GM18873 (cell line): Measurements from ENCODE around the gene ACAD8.
"Not testable (repeated sequence)": the region's sequence is repeated elsewhere in the genome, so short reads cannot be mapped to it uniquely, and the experiment has no call there.

ENCODE experiments used
- ATAC-seq: cut with Tn5 transposase; IDR thresholded peaks from one replicate; pipeline ENCODE4 v1.9.1; 2021; ENCODE audit warnings: mild to moderate bottlenecking, moderate library complexity, moderate number of reproducible peaks; ENCODE audit not compliant: unreplicated experiment, low FRiP score

The ACAD8 gene

DNA sequence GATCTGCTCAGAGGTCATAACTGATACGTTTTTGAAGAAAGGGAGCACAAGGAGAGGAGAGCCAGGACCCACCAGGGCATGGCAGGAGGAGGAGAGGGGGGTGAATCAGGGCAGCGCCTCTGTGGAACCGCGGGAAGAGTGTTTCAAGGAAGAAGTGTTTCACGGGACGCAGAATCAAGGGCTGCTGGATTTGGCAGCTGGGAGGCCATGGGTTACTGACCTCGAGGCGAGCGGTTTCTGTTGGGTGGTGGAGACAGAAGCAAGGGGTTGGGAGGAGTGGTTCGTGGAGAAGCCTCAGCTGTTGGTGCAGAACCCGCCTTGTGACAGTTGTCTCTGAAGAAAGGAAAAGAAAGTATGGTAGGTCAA is 15.8 kb upstream of the ACAD8 start:
- ATAC-seq = no peak

DNA sequence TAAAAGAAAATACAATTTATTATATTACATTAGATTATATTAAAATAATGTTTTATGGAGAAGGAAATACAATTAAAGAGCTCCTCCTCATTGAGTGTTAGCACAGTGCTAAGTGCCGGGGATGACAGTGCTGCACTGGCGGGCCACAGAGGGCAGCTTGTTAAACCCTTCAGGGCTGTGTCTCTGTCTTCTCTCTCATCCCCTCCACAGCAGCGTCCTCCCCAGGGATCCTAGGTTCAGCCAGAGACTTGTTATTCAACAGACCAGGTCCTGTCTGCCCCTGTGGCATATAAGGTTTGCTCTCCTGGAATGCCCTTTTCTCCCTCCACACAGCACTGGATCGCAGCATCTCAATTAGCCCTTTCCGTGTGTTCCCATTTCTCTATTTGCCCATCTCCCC is 14.4 kb upstream of the ACAD8 start:
- ATAC-seq = no peak

DNA sequence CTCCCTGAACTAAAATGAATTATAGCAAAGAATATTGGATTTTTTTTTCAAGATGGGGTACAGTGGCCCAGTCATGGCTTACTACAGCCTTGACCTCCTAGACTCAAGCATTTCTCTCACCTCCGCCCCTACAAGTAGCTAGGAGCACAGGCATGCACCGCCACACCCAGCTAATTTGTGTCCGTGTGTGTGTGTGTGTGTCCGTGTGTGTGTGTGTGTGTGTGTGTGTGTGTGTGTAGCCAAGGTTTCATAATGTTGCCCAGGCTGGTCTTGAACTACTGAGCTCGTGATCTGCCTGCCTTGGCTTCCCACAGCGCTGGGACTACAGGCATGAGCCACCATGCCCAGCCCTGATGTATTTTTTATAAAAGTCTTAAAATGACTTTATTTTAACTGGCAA is 12.8 kb upstream of the ACAD8 start:
- ATAC-seq = no peak

DNA sequence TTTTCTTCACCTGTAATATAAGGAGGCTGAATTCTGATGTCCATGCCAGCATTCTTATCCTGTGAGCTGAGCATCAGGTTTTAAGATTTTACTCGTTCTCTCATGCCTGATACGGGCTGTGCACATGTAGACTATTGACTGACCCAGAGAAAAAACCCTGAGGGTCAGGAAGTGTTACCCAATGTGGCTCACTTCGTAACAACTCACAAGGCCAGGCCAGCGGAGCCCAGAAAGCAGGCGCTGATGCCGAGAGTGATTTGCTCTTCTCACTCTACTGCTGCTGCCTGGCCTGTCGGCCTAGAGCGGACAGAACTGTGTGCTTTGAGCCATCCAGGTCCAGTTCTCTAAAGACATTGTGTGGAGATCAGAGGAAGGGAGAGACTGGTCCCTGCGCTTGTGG is 11.0 kb upstream of the ACAD8 start:
- no peak for ATAC-seq

DNA sequence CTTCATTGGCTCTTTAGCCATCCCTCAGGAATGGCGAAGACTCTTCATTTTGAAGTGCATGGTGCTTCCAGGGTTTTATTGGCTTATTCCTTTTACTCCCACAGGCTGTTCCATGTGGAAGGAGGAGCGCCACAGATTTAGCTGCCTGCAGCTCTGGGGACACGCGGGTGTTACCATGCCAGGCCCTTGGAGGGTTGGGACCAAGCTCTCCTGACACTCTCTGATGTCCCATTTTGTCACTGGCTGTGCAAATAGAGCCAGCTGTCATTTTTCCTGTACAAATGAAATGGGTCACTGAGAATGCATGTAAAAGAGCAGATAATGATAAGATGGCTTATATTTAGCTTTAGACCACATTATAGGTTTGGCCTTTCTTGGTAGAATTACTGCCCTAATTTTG is 9.5 kb upstream of the ACAD8 start:
- ATAC-seq = no peak

DNA sequence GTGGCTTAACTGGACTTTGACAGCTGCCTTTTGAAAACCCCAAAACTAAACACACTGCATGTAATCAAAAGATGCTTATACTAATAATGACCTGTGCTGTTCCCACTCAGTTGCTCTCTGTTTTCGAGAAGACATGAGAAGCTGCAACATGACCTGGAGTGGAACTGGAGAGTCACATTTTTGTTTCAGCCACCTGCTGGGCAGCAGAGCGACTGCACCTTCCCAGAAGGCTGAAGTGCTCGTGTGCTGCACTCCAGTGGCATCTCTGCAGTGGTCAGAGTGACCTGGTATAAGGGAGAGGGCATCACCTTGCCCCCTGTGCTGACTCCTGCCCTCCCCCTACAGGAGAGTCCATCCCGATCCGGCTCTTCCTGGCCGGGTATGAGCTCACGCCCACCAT is 8.8 kb upstream of the ACAD8 start:
- no peak for ATAC-seq

DNA sequence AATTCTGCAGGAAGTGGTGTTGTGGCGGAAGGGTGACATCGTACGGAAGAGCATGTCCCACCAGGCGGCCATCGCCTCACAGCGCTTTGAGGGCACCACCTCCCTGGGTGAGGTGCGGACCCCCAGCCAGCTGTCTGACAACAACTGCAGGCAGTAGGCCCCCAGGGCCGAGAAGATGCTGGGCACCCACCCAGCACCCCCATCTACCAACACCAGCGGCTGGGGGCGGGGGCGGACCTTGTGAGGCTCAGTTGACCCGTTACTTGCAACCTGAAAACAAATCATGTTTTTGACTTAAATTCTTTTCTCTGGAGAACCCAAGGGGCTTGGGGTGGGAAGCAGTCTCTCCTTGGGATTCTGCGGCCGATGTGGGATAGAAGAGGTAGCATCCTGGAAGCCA is 7.9 kb upstream of the ACAD8 start:
- ATAC-seq = no peak

DNA sequence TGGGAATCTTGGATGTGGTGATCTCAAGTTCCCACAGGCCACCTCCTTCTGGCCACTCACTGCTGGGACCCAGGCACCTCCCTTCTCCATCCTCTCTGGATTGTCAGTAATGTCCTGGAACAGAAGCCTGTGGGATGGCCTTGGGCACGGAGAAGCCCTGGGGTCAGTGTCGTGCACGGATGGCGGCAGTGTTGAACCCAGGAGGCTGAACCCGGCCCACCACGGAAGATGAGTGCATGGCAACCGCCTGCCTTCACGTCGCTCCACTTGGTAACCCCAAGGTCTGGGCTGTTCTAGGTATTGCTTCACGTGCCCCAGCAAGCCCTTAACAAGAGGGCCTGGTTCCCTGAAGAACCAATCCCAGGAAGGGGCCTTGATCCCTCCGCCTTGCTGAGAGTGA is 7.3 kb upstream of the ACAD8 start:
- ATAC-seq = no peak

DNA sequence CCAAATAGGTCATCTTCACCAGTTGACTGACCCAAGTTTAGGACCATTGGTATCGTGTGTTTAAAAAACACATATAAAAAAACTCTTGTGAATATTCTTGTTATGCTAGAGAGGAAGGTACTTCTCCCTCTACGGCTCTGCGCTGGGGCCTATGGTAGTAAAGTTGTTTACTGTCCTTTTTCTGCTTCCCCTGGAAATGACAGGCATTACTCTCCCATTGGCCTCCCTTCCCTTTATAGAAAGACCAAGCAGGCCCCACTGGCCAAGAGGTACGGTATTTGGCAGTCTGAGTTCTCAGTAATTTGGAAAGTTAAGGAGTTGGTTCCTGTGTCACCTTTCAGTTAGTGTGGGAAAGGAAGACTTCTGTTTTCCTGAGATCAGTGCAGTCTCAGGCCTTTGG is 6.7 kb upstream of the ACAD8 start:
- ATAC-seq = no peak

DNA sequence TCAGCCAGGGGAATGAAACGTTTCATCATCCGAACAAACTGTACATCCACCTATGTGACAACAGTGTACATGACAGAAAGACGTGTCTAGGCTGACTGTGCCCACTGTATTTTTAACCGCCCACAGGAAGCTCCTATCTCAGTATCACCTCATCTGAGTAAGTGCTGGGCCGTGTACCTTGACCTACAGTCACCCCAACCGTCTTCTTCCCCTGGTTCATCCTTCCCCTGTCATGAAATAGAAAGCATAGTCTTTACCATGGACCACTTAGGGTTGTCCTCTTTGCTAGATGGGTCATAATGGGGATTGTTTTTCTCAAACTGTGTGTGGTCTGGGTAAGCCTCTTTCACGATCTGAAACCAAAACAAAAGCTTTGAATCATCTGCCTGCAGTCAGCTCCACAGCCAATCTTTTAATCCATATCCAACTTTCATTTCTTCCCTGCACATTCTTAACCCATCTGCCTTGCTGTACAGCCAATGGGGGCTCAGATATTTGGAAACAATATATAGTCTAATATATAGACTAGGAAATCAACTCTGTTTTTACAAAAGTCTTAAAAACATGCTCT is 4.4 kb upstream of the ACAD8 start:
- no peak for ATAC-seq

DNA sequence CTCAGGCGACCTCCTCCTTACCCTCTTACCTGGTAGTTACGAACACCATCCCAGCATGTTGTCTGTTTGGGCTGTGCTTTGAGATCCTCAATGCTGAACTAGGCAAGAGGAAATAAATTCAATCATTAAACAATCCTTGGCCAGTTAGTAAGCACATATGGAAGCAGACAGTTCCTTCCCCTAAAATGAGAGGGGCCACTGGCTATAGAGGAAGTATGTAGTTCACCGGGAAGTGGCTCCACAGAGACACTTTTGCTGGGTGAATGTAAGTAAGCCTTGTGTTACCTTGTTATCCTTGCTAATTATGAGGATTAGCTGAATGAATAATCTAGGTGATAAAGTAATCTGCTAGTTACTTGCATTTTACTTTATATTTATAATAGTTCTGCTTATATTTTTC is 3.1 kb upstream of the ACAD8 start:
- no peak for ATAC-seq

DNA sequence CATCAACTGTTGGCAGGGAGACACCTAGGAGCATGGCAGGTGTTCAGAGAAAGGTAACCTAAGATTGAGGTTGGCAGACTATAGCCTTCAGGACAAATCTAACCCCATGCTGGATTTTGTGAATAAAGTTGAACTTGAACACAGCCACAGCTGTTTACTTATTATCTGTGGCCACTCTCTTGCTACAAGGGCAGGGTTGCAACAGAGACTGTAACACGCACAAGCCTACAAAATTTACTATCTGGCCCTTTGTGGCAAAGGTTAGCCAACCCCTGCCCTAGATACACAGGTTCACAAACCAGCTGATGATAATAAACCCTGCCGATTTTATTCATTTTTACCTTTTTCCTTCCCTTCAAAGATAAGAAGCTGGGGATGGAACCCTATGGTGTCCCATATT is 2.7 kb upstream of the ACAD8 start:
- no peak for ATAC-seq

DNA sequence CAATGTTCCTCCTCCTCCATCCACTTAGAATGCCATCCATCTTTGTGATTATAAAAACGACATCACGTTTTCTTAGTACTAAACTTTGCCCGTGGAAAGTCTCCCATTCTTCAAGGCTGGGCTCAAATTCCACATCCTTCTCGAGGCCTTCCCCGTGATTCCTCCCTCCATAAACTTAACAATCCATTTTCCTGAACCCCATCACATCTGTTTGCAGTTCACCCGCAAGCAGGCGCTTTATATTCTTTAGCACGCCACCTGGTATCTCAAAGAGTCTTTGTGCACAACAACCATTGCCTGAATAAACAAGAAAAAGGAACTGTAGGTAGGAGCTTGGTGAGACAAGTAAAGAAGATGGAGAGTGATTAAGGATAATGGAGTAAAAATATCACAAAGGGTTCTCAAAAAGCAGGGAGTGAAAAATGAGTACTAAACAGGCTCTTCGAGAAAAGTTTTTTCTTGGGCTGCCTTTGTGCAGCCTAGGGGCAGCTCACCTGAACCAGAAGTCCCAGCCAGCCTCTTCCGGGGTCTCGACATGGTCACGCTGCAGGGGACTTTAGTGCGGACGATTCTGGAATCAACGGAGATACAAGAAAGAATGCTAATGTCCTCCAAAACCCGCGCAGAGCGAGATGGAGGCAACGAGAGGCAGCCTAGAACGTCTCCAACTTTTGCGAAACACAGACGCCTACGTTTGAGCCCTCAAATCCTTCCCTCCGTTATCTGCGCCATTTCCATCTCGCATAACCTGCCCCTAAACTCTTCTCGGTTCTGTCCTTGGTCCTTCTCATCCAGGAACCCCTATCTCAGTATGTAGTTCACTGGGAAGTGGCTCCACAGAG is 801 bp upstream of the ACAD8 start:
- ATAC-seq = peak; percentile 26

DNA sequence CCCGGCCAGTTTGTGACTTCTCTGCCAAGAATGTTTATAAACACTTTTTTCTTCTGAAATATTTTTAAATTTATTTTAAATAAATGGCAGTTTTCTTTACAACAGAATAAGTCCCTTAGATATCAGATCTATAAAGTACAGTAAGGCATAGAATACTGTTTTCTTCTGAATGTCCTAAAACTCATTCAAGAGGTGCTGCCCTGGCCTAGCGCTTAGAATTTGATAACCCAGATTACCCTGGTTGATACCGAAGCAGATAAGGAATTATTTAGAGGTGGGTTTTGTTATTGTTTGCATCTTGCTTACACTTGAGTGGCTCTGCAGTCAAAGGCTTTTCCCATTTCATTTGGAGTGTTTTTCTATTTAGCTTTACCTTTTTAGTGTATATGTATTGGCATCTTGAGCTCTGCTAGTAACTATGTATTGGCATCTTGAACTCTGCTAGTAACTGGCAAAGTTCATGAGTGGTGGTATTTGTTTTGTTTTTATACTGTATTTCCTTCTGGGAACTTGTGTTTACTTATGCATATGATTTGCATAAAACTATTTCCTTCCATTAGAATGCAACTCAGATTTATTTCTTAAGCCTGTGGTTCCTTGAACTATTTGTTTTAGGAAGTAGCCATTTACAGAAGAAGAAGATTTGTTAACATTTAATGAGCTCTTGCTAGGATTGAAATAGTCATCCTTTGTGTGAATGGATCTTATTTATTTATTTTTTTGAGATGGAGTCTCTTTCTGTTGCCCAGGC is 1.2 kb downstream of the ACAD8 start:
- ATAC-seq = no peak

DNA sequence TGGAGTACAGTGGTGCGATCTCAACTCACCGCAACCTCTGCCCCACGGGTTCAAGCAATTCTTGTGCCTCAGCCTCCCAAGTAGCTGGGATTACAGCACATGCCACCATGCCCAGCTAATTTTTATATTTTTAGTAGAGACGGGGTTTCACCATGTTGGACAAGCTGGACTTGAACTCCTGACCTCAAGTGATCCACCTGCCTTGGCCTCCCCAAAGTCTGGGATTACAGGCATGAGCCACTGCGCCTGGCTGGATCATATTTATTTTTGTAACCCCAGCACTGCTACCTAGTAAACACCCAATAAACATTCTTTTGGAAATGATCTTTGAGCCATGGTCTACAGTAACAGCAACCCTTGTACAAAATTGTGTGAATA is 1.8 kb downstream of the ACAD8 start:
- ATAC-seq = not testable (repeated sequence)

DNA sequence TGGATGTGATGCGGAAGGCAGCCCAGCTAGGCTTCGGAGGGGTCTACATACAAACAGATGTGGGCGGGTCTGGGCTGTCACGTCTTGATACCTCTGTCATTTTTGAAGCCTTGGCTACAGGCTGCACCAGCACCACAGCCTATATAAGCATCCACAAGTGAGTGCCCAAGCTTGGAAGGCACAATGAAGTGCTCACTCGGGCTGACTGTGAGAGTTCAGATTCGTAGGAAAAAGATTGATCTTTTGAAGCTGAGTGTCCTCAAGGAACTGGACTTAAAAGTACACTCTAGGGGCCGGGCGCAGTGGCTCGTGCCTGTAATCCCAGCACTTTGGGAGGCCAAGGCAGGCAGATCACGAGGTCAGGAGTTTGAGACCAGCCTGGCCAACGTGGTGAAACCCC is 3.7 kb downstream of the ACAD8 start:
- no peak for ATAC-seq

DNA sequence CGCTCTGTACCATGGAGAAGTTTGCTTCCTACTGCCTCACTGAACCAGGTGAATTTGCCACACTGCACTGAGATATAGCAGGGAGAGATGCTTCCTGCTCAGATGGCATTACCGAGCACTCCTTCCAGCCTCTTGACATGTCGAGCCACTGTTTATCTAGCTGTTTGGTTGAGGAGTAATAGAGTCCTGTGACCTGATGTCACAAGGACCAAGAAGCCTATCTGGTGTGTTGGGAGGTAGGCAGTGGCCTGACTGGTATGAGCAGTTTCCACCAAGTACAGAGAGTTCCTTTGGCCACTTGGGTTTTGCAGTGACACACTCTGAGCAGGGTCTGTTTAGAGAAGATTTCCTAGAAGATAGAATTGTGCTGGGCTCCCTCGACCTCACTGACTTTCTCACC is 5.2 kb downstream of the ACAD8 start:
- no peak for ATAC-seq

DNA sequence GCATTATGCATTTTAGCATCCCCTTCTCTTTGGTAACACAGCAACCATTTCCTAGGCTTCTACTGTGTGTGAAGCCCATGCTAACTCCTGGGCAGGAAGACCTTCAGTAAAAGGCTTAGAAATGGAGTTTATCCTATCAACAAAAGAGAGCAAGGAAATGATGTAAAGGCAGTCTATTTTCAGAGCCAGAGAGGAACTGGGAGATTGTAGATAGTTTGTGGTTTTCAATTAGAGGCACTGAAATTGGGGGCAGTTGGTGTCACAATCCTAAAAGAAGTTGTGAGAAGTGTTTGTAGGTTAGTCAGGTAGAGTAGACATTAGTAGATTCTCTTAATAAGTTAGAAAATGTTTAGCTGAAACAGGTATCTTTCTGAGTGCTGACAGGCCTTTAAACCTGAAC is 7.1 kb downstream of the ACAD8 start:
- ATAC-seq = no peak

DNA sequence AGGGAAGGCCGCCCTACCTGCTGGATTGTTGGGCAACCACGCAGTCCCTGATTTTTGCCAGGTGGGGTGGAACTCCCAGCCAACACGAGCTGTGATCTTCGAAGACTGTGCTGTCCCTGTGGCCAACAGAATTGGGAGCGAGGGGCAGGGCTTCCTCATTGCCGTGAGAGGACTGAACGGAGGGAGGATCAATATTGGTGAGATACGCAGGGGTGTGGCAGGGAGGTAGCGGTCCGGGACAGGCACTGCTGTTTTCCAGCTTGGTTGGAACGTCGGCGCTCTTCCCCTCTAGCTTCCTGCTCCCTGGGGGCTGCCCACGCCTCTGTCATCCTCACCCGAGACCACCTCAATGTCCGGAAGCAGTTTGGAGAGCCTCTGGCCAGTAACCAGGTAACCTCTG is 7.6 kb downstream of the ACAD8 start:
- no peak for ATAC-seq

DNA sequence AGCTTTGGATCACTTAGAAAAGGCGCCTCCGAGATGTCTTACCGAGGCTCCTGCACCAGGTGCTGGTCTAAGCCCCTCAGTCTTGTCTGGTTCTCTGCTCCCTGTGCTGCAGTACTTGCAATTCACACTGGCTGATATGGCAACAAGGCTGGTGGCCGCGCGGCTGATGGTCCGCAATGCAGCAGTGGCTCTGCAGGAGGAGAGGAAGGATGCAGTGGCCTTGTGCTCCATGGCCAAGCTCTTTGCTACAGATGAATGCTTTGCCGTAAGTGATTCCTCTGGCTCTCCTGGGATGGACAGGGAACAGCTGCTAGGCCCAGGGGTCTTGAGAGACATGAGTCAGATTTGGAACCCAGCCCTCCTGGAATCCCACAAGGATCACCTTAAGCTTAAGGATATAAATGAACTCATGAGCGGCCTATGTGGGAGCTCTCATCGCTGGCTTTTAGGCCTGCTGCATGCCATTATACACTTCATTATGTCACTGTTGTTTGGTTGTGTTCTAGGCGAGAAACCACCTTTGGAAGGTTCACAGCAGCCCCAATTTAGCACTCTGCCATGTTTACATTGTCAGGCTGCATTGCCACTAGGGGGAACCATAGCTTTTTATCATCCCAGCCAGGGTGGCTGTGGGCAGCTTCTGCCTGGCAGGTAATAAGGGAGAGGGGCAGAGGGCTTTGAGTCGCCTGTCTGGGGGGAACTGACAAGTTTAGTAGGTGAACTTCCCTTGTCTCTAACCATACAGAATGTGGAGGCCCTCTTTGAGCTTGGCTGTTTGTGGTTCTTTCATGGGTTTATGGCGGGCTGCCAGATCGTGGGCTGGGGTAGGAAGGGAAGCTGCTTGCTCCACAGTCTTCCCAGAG is 8.5 kb downstream of the ACAD8 start:
- ATAC-seq = no peak
